Endothelial cell of umbilical vein (primary cell): ENCODE measurements around the gene CD300LG. TPM values are rescaled to one million over a fixed set of nuclear protein-coding genes. Genes with fewer than 3 reads are reported as not detected.

Experiments
- BruUV-seq: library from RNA; stranded (reverse); fragments of 400-500 nt; replicated peaks from 2 replicates; lab custom pipeline; 2021; lab: Mats Ljungman, UMichigan
- CTCF ChIA-PET: fragments of 300-600, 350-600 bp; sonication (Branson Sonifier 250); formaldehyde crosslinking; loops from one replicate; lab custom pipeline; 2021; ENCODE audit warnings: antibody characterized with exemption, inconsistent platforms; lab: Charles Lee
- POLR2A ChIA-PET: fragments of 300-600, 350-600 bp; sonication (Branson Sonifier 250); formaldehyde crosslinking; loops from one replicate; lab custom pipeline; 2021; ENCODE audit warnings: antibody characterized with exemption, inconsistent platforms; lab: Charles Lee
- DNase-seq: peaks from one replicate; pipeline ENCODE4 v3.0.0-alpha.2; 2011; ENCODE audit warnings: low read depth, low spot score
- FAIRE-seq: peaks from 2 replicates; lab custom pipeline; 2011; peaks lifted over from hg19 to GRCh38; lab: Jason Lieb, UNC
- H2AFZ ChIP-seq: 2 replicates; pipeline ENCODE4 v1.6.0; 2012; ENCODE audit warnings: low read depth, low read length, control low read depth, inconsistent platforms
- H3K27ac ChIP-seq: 2 replicates; pipeline ENCODE4 v1.5.1; 2011; ENCODE audit warnings: low read depth, mild to moderate bottlenecking, control low read depth, low read length, moderate library complexity; ENCODE audit not compliant: insufficient read depth
- H3K27me3 ChIP-seq, 2 experiments: 2 replicates each; pipeline versions ENCODE4 v1.6.0 to v1.6.1; 2011; ENCODE audit warnings: low read length in 2 of 2, mixed read lengths in 1 of 2; ENCODE audit not compliant: control insufficient read depth in 2 of 2, insufficient read depth in 2 of 2
- H3K36me3 ChIP-seq, 2 experiments: 2 replicates in 1 of 2; 3 replicates in 1 of 2; pipeline ENCODE4 v1.5.1; 2011; ENCODE audit warnings: low read length in 2 of 2, mild to moderate bottlenecking in 1 of 2, moderate library complexity in 1 of 2; ENCODE audit not compliant: control insufficient read depth in 2 of 2, insufficient read depth in 2 of 2; ENCODE audit errors: extremely low read depth in 1 of 2
- H3K4me1 ChIP-seq: 3 replicates; pipeline ENCODE4 v1.5.1; 2011; ENCODE audit warnings: mild to moderate bottlenecking, low read length; ENCODE audit not compliant: control insufficient read depth, insufficient read depth; ENCODE audit errors: extremely low read depth
- H3K4me2 ChIP-seq: 2 replicates; pipeline ENCODE4 v1.6.1; 2011; ENCODE audit warnings: low read length, control low read depth, mixed read lengths; ENCODE audit not compliant: insufficient read depth
- H3K4me3 ChIP-seq, 3 experiments: fragments of 200-600 bp in 1 of 3; sonication (generic), shearing (Covaris generic) in 1 of 3; replicated peaks in 1 of 3; 2 replicates each; pipeline ENCODE4 v1.5.1; 2011 to 2016; ENCODE audit warnings: control low read depth in 3 of 3, low read length in 3 of 3, mild to moderate bottlenecking in 2 of 3, inconsistent platforms in 1 of 3, low read depth in 1 of 3, moderate library complexity in 1 of 3; ENCODE audit not compliant: insufficient read depth in 1 of 3
- H3K79me2 ChIP-seq: 2 replicates; pipeline ENCODE4 v1.6.0; 2012; ENCODE audit warnings: low read length, inconsistent platforms; ENCODE audit not compliant: control insufficient read depth, insufficient read depth
- H3K9ac ChIP-seq: replicated peaks from 2 replicates; pipeline ENCODE3; 2011; ENCODE audit warnings: low read length, control low read depth; ENCODE audit not compliant: insufficient read depth; ENCODE audit errors: extremely low read depth
- H3K9me1 ChIP-seq: replicated peaks from 3 replicates; pipeline ENCODE4 v1.6.0; 2011; ENCODE audit warnings: mild to moderate bottlenecking, low read length; ENCODE audit not compliant: control insufficient read depth, insufficient read depth; ENCODE audit errors: extremely low read depth
- H3K9me3 ChIP-seq: replicated peaks from 2 replicates; pipeline ENCODE4 v1.5.1; 2012; ENCODE audit warnings: low read length, inconsistent platforms; ENCODE audit not compliant: control insufficient read depth, insufficient read depth
- H4K20me1 ChIP-seq: replicated peaks from 2 replicates; pipeline ENCODE3; 2011; ENCODE audit warnings: mild to moderate bottlenecking, low read length; ENCODE audit not compliant: control insufficient read depth, insufficient read depth; ENCODE audit errors: extremely low read depth
- CTCF ChIP-seq, 2 donors: IDR thresholded peaks; 1 replicate in 1 of 2; 2 replicates in 1 of 2; pipeline ENCODE4 v1.5.1; 2011; ENCODE audit warnings: low read length in 2 of 2, mild to moderate bottlenecking in 2 of 2, moderate library complexity in 2 of 2, control low read depth in 1 of 2, inconsistent platforms in 1 of 2, low read depth in 1 of 2; ENCODE audit not compliant: insufficient read depth in 1 of 2; ENCODE audit errors: extremely low read depth in 1 of 2
- EZH2 ChIP-seq: IDR thresholded peaks from 2 replicates; pipeline ENCODE4 v1.6.1; 2012; ENCODE audit warnings: borderline replicate concordance, low read depth, mild to moderate bottlenecking, moderate library complexity, low read length, inconsistent platforms; ENCODE audit not compliant: severe bottlenecking
- FOS ChIP-seq: IDR thresholded peaks from 2 replicates; pipeline ENCODE4 v1.6.1; 2011; ENCODE audit warnings: mild to moderate bottlenecking, low read length, moderate library complexity, borderline replicate concordance; ENCODE audit not compliant: insufficient read depth
- GATA2 ChIP-seq: IDR thresholded peaks from 2 replicates; pipeline ENCODE4 v1.7.0; 2011; ENCODE audit warnings: low read depth, mild to moderate bottlenecking, moderate library complexity, mixed read lengths, low read length; ENCODE audit not compliant: insufficient read length, insufficient read depth
- JUN ChIP-seq: IDR thresholded peaks from 2 replicates; pipeline ENCODE4 v1.6.1; 2011; ENCODE audit warnings: borderline replicate concordance, low read depth; ENCODE audit not compliant: insufficient read length, insufficient read depth
- MAX ChIP-seq: IDR thresholded peaks from 2 replicates; pipeline ENCODE4 v1.6.1; 2011; ENCODE audit not compliant: insufficient read depth, insufficient read length
- MYC ChIP-seq: IDR thresholded peaks from one replicate; pipeline ENCODE4 v1.6.1; 2011; ENCODE audit warnings: mild to moderate bottlenecking, low read depth, low read length
- POLR2A ChIP-seq: IDR thresholded peaks from 2 replicates; pipeline ENCODE4 v1.6.1; 2012; ENCODE audit warnings: low read depth, mild to moderate bottlenecking, control low read depth, low read length
- POLR2AphosphoS5 ChIP-seq: IDR thresholded peaks from 2 replicates; pipeline ENCODE4 v1.6.1; 2012; ENCODE audit warnings: low read depth, mild to moderate bottlenecking, control low read depth, low read length, moderate library complexity; ENCODE audit not compliant: insufficient read depth
- dilution Hi-C: fragments of 300-500 bp; cut with MboI; formaldehyde crosslinking; loops from one replicate; pipeline ENCODE4 v1.15.0; 2019; ENCODE audit warnings: low sequenced_read_pairs; ENCODE audit not compliant: extremely low pct_ligation_motif_present
- intact Hi-C: fragments of 100-400 bp; cut with micrococcal nuclease; formaldehyde crosslinking; loops from one replicate; pipeline ENCODE4 v1.10.0; 2022
- polyA plus RNA-seq, 4 experiments: library from polyadenylated mRNA; depleted of rRNA in 3 of 4; stranded (reverse) in 3 of 4; unstranded in 1 of 4; fragments of >200 nt; gene quantifications; 2 replicates each; pipeline versions ENCODE4 v1.2.1 to v1.2.3, GENCODE V29; 2011 to 2012; ENCODE audit warnings: missing spikeins in 1 of 4
- total RNA-seq: library from RNA; stranded (reverse); gene quantifications from 2 replicates; pipeline ENCODE4 v1.2.3, GENCODE V29; 2021

Gene CD300LG
- total and polyA plus RNA-seq, 2 donors (not counting 3 experiments of a cell fraction or from before 2014, with no cell fraction given), result not detected

GRCh38 chr17:43813386-43813785 lies 33.6 kb upstream of the CD300LG start:
- Histone ChIP-seq H3K27me3 (no peaks in the 10 kb centered on the region), H3K4me1 (peaks cover 14% of the 10 kb centered on the region), H3K79me2 (no peaks in the 10 kb centered on the region), H3K36me3 (peaks cover 2 to 5% of the 10 kb centered on the region in 2 experiments), H3K9ac (no peak overlapping the region), H3K4me3 (no peak overlapping the region), H3K27ac (no peak overlapping the region), H4K20me1 (no peaks in the 10 kb centered on the region), H3K9me1 (no peaks in the 10 kb centered on the region), H3K9me3 (no peaks in the 10 kb centered on the region), H3K4me2 (no peak overlapping the region), H2AFZ (no peak overlapping the region)
- ChIA-PET POLR2A (no interaction called here), CTCF (interaction anchor here (1.2 to 1.3 kb wide), 3 partner anchors 9 to 33 kb away, joined by 3 read pairs; no protein-coding TSS in a partner anchor)
- FAIRE-seq, result no peak
- BruUV-seq, result no TSS peak
- intact Hi-C loops, result no loop called here
- TF ChIP-seq FOS, result no peak
- TF ChIP-seq GATA2, result no peak
- TF ChIP-seq EZH2, result no peak
- TF ChIP-seq MYC, result no peak
- no peak for TF ChIP-seq CTCF (IDR thresholded peaks at IDR 0.05; ENCODE audit: extremely low read depth in 1 of 2, insufficient read depth in 1 of 2, low read depth in 1 of 2, low read length in 2 of 2)
- no peak for TF ChIP-seq POLR2AphosphoS5
- no peak for TF ChIP-seq JUN
- TF ChIP-seq MAX, result no peak
- TF ChIP-seq POLR2A, result no peak
- DNase-seq, result no peak
- dilution Hi-C loops, result no loop called here
